A673 (cell line): ENCODE results near the gene CLDN16. TPM values are rescaled to one million over a fixed set of nuclear protein-coding genes. Genes with fewer than 3 reads are reported as not detected.

ENCODE experiments used
- BruUV-seq: library from RNA; stranded (reverse); fragments of 400-500 nt; replicated peaks from 2 replicates; lab custom pipeline; 2021; lab: Mats Ljungman, UMichigan
- CTCF ChIA-PET: fragments of 300-600 bp; sonication (Branson Sonifier 250); formaldehyde crosslinking; loops from one replicate; lab custom pipeline; 2022; ENCODE audit warnings: antibody characterized with exemption; lab: Charles Lee
- POLR2A ChIA-PET: fragments of 300-600 bp; sonication (Branson Sonifier 250); formaldehyde crosslinking; loops from one replicate; lab custom pipeline; 2022; ENCODE audit warnings: antibody characterized with exemption; ENCODE audit not compliant: low non-redundant PET; lab: Charles Lee
- DNase-seq: peaks from one replicate; pipeline ENCODE4 v3.0.0-alpha.2; 2015; ENCODE audit warnings: low spot score
- H3K27ac ChIP-seq: fragments of 200-600 bp; sonication (generic); 2 replicates; pipeline ENCODE4 v1.5.1; 2016; ENCODE audit warnings: mixed run types, low read depth, mild to moderate bottlenecking, mixed read lengths, antibody characterized with exemption, low read length; ENCODE audit not compliant: poor library complexity, severe bottlenecking
- H3K27me3 ChIP-seq: fragments of 200-600 bp; sonication (generic); replicated peaks from 2 replicates; pipeline ENCODE4 v1.6.1; 2017; ENCODE audit warnings: mixed run types, low read depth, mild to moderate bottlenecking, mixed read lengths, antibody characterized with exemption, low read length; ENCODE audit not compliant: insufficient read depth, poor library complexity
- H3K36me3 ChIP-seq: fragments of 200-600 bp; sonication (generic); 2 replicates; pipeline ENCODE4 v1.6.1; 2016; ENCODE audit warnings: mixed run types, mild to moderate bottlenecking, mixed read lengths, antibody characterized with exemption, low read length; ENCODE audit not compliant: insufficient read depth, poor library complexity, severe bottlenecking
- H3K4me1 ChIP-seq: fragments of 200-600 bp; sonication (generic); 2 replicates; pipeline ENCODE4 v1.6.1; 2017; ENCODE audit warnings: mixed run types, mild to moderate bottlenecking, mixed read lengths, antibody characterized with exemption, low read length; ENCODE audit not compliant: insufficient read depth, poor library complexity, severe bottlenecking
- H3K4me3 ChIP-seq: fragments of 200-600 bp; sonication (generic); 2 replicates; pipeline ENCODE4 v1.5.1; 2016; ENCODE audit warnings: low read depth, mixed run types, mild to moderate bottlenecking, mixed read lengths, low read length; ENCODE audit not compliant: poor library complexity, severe bottlenecking
- H3K9me3 ChIP-seq: fragments of 200-600 bp; sonication (generic); 2 replicates; pipeline ENCODE4 v1.6.1; 2016; ENCODE audit warnings: mixed run types, low read depth, mild to moderate bottlenecking, mixed read lengths, antibody characterized with exemption, low read length; ENCODE audit not compliant: poor library complexity, severe bottlenecking
- EZH2 ChIP-seq: fragments of 200-600 bp; sonication (generic); IDR thresholded peaks from 2 replicates; pipeline ENCODE4 v1.6.1; 2017; ENCODE audit warnings: borderline replicate concordance, low read depth, mild to moderate bottlenecking, mixed read lengths, antibody characterized with exemption, low read length; ENCODE audit not compliant: poor library complexity, severe bottlenecking
- intact Hi-C: fragments of 100-400 bp; cut with micrococcal nuclease; formaldehyde crosslinking; loops from one replicate; pipeline ENCODE4 v1.10.0; 2022; ENCODE audit not compliant: unreplicated experiment
- total RNA-seq: library from RNA; stranded (reverse); gene quantifications from 2 replicates; pipeline ENCODE4 v1.2.3, GENCODE V29; 2021
- TF ChIP-seq, protein P1 (sequence below): fragments of 300-800, 200-600 bp; sonication (generic); conservative IDR thresholded peaks from 2 replicates; pipeline ENCODE4 v1.5.1; 2017; ENCODE audit warnings: low read depth, mild to moderate bottlenecking, antibody characterized with exemption, low read length, moderate library complexity, mixed read lengths

Gene CLDN16
- total RNA-seq, 1 experiment from 2014 or later: 0.09 TPM

DNA sequence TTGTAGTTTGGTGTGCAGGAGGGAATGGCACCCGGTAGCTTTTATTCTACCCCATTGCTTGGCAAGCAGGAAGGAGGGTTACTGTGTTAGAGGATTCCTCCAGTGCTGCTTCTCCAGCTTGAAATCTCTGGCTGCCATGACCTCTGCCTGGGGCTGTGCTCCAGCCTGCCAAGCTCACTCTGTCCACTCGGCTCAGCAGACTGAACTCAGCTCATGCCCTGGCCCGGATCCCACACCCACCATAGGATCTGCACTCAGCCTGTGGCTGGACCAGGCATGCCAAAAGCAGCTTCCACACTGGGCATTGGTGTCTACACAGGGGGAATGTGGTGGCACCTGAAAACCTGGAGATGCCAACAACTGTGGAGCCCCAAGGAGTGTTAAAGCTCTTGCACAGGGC lies 26.3 kb downstream of the CLDN16 start:
- no peaks in the 10 kb centered on the region for H3K27me3 ChIP-seq
- POLR2A ChIA-PET: no interaction called here
- TF ChIP-seq EZH2: no peak
- TF ChIP-seq, protein P1, sequence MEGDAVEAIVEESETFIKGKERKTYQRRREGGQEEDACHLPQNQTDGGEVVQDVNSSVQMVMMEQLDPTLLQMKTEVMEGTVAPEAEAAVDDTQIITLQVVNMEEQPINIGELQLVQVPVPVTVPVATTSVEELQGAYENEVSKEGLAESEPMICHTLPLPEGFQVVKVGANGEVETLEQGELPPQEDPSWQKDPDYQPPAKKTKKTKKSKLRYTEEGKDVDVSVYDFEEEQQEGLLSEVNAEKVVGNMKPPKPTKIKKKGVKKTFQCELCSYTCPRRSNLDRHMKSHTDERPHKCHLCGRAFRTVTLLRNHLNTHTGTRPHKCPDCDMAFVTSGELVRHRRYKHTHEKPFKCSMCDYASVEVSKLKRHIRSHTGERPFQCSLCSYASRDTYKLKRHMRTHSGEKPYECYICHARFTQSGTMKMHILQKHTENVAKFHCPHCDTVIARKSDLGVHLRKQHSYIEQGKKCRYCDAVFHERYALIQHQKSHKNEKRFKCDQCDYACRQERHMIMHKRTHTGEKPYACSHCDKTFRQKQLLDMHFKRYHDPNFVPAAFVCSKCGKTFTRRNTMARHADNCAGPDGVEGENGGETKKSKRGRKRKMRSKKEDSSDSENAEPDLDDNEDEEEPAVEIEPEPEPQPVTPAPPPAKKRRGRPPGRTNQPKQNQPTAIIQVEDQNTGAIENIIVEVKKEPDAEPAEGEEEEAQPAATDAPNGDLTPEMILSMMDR: no peak
- DNase-seq: no peak
- peaks cover 9% of the 10 kb centered on the region for H3K9me3 ChIP-seq
- no TSS peak for BruUV-seq
- no peak overlapping the region for H3K4me3 ChIP-seq
- intact Hi-C loops: no loop called here
- H3K36me3 ChIP-seq: no peaks in the 10 kb centered on the region
- no peak overlapping the region for H3K27ac ChIP-seq
- CTCF ChIA-PET: no interaction called here
- H3K4me1 ChIP-seq: no peaks in the 10 kb centered on the region

DNA sequence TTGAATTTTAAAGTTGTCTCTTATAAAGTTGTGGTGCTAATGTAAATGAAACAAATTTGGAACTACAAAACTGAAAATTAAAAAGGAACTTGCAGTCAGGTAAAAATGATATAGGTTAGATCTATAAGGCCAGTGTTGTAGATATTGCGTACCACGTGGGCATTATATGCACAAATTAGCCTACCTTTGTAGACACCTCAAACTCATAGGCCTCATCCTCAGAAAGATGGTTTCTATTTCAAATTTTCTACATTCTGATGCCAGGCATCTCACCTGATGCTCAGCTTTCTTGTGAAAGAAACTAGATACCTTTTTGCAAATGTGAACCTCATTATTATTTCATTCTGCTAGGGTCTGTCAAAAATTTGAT lies 36.1 kb downstream of the CLDN16 start:
- BruUV-seq: no TSS peak
- POLR2A ChIA-PET: no interaction called here
- DNase-seq: no peak
- Histone ChIP-seq H3K27me3 (no peaks in the 10 kb centered on the region), H3K36me3 (no peaks in the 10 kb centered on the region), H3K4me3 (no peak overlapping the region), H3K27ac (no peak overlapping the region), H3K9me3 (no peaks in the 10 kb centered on the region), H3K4me1 (peaks cover 3% of the 10 kb centered on the region)
- intact Hi-C loops: loop anchor here (1.0 to 5.0 kb wide), 3 partner anchors 39 to 463 kb away; no protein-coding TSS in a partner anchor
- TF ChIP-seq, protein P1: no peak
- TF ChIP-seq EZH2: no peak
- CTCF ChIA-PET: interaction anchor here (0.6 to 1.9 kb wide), 13 partner anchors 13 to 978 kb away, joined by 3 to 15 read pairs (median 4); partner anchors contain the start of gene CLDN1

DNA sequence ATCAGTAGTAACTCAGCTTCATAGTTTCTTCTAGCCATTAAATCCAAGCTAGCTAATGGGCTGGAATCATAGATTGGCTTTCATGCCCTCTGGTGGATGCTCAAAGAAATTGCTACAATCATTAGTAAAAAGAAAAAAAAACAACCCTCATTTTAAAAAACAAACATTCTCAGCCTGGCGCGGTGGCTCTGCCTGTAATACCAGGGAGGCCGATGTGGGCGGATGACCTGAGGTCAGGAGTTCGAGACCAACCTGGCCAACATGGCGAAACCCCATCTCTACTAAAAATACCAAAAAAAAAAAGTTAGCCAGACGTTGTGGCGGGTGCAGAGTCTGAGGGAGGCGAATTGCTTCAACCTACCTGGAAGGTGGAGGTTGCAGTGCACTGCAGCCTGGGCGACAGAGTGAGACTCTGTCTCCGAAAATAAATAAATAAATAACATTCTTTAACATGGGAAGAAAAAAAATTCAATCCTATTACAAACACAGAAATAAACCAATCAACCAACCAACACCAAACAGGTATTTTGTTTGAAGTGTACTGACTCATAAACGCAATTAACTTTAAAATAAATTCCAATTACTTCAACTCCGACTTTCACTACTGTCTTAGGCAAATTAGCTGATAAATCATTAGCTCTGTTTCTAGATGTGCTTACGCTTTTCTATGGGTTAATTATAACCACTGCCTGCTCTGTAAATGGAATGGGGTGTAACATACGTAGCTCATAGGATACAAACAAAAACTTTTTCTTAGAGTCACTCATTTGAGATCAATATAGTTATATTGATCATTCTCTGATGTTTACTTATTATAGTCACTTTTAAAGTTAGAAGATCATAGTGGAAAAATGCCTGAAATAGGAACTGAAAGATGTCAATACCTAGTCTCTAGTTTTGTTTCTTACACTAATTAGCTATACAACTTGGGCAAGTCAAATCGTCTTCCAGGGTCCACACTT lies 36.8 kb downstream of the CLDN16 start:
- BruUV-seq: no TSS peak
- ChIA-PET CTCF (interaction anchor here (0.6 to 1.9 kb wide), 12 partner anchors 14 to 978 kb away, joined by 3 to 15 read pairs (median 4); partner anchors contain the start of gene CLDN1), POLR2A (no interaction called here)
- Histone ChIP-seq H3K27me3 (no peaks in the 10 kb centered on the region), H3K4me1 (peaks cover 8% of the 10 kb centered on the region), H3K4me3 (no peak overlapping the region), H3K9me3 (no peaks in the 10 kb centered on the region), H3K36me3 (no peaks in the 10 kb centered on the region), H3K27ac (no peak overlapping the region)
- peak; percentile 84 for DNase-seq
- intact Hi-C loops: loop anchor here (1.0 to 5.0 kb wide), 4 partner anchors 39 to 464 kb away; no protein-coding TSS in a partner anchor
- TF ChIP-seq, protein P1: peak; percentile 75
- no peak for TF ChIP-seq EZH2
